PC-3 (cell line): ENCODE data around the gene TAF1B. TPM values are rescaled to one million over a fixed set of nuclear protein-coding genes. Genes with fewer than 3 reads are reported as not detected.
"Not testable (repeated sequence)": the region's sequence is repeated elsewhere in the genome, so short reads cannot be mapped to it uniquely, and the experiment has no call there.

Source experiments
- ATAC-seq: fragments of 200-7000 bp; cut with Tn5 transposase; 2 replicates; pipeline ENCODE4 v1.9.1; 2020; ENCODE audit warnings: mild to moderate bottlenecking, moderate library complexity
- BruUV-seq: library from RNA; stranded (reverse); fragments of 400-500 nt; replicated peaks from 2 replicates; lab custom pipeline; 2021; lab: Mats Ljungman, UMichigan
- CTCF ChIA-PET: fragments of 300-600 bp; sonication (Branson Sonifier 250); formaldehyde crosslinking; loops from one replicate; lab custom pipeline; 2022; ENCODE audit warnings: antibody characterized with exemption; lab: Charles Lee
- POLR2A ChIA-PET: fragments of 300-600 bp; sonication (Branson Sonifier 250); formaldehyde crosslinking; loops from one replicate; lab custom pipeline; 2022; ENCODE audit warnings: antibody characterized with exemption; ENCODE audit not compliant: unreplicated experiment; lab: Charles Lee
- DNase-seq: peaks from one replicate; pipeline ENCODE4 v3.0.0-alpha.2; 2015
- H2AFZ ChIP-seq: fragments of 300-600 bp; sonication (generic); 2 replicates; pipeline ENCODE4 v1.6.0; 2016; ENCODE audit warnings: antibody characterized with exemption, low read length
- H3F3A ChIP-seq: fragments of 300-600 bp; sonication (generic); one replicate; pipeline ENCODE4 v1.6.0; 2017; ENCODE audit warnings: antibody characterized with exemption, low read length, control low read depth, mild to moderate bottlenecking; ENCODE audit not compliant: unreplicated experiment
- H3K27ac ChIP-seq: fragments of 300-600 bp; sonication (generic); 2 replicates; pipeline ENCODE4 v1.5.1; 2016; ENCODE audit warnings: mild to moderate bottlenecking, low read length
- H3K27me3 ChIP-seq: fragments of 300-600 bp; sonication (generic); 2 replicates; pipeline ENCODE4 v1.6.1; 2016; ENCODE audit warnings: low read length, mixed read lengths
- H3K36me3 ChIP-seq: fragments of 300-600 bp; sonication (generic); 2 replicates; pipeline ENCODE4 v1.6.1; 2016; ENCODE audit warnings: low read depth, mixed run types, low read length, mixed read lengths
- H3K4me1 ChIP-seq: fragments of 300-600 bp; sonication (generic); 2 replicates; pipeline ENCODE4 v1.5.1; 2016; ENCODE audit warnings: low read length; ENCODE audit not compliant: insufficient read depth
- H3K4me2 ChIP-seq: fragments of 300-600 bp; sonication (generic); 2 replicates; pipeline ENCODE4 v1.6.0; 2016; ENCODE audit warnings: low read length
- H3K4me3 ChIP-seq: fragments of 300-600 bp; sonication (generic); 2 replicates; pipeline ENCODE4 v1.5.1; 2016; ENCODE audit warnings: mild to moderate bottlenecking, low read length, mixed read lengths
- H3K79me2 ChIP-seq: fragments of 300-600 bp; sonication (generic); 2 replicates; pipeline ENCODE4 v1.6.1; 2017; ENCODE audit warnings: low read length, mixed read lengths
- H3K9ac ChIP-seq: fragments of 300-600 bp; sonication (generic); 2 replicates; pipeline ENCODE4 v1.6.0; 2016; ENCODE audit warnings: mild to moderate bottlenecking, low read length
- H3K9me2 ChIP-seq: fragments of 300-600 bp; sonication (generic); replicated peaks from 2 replicates; pipeline ENCODE4 v1.6.1; 2016; ENCODE audit warnings: mixed run types, low read length, mixed read lengths
- H3K9me3 ChIP-seq: fragments of 300-600 bp; sonication (generic); 2 replicates; pipeline ENCODE4 v1.6.1; 2016; ENCODE audit warnings: low read length, mixed read lengths
- H4K20me1 ChIP-seq: fragments of 300-600 bp; sonication (generic); 2 replicates; pipeline ENCODE4 v1.6.1; 2016; ENCODE audit warnings: low read length, mixed read lengths
- CTCF ChIP-seq: fragments of 300-600 bp; sonication (generic); conservative IDR thresholded peaks from 2 replicates; pipeline ENCODE4 v1.5.1; 2017; ENCODE audit warnings: antibody characterized with exemption, low read depth, mild to moderate bottlenecking, low read length
- EZH2 ChIP-seq: fragments of 300-600 bp; sonication (generic); IDR thresholded peaks from one replicate; pipeline ENCODE4 v1.6.1; 2017; ENCODE audit warnings: antibody characterized with exemption, mild to moderate bottlenecking, low read length; ENCODE audit not compliant: unreplicated experiment
- EZH2phosphoT487 ChIP-seq: fragments of 300-600 bp; sonication (generic); IDR thresholded peaks from 2 replicates; pipeline ENCODE4 v1.6.1; 2018; ENCODE audit warnings: mild to moderate bottlenecking, antibody characterized with exemption, low read length, borderline replicate concordance
- intact Hi-C: fragments of 100-400 bp; cut with micrococcal nuclease; formaldehyde crosslinking; loops from 2 replicates; pipeline ENCODE4 v1.9.0; 2023
- total RNA-seq: library from RNA; depleted of rRNA; stranded (reverse); fragments of >200 nt; gene quantifications from 2 replicates; pipeline ENCODE4 v1.2.3, GENCODE V29; 2014

Gene TAF1B
- total RNA-seq, 1 experiment from 2014 or later, result 39.5 TPM

GRCh38 chr2:9918275-9918674 is 75.0 kb downstream of the TAF1B start:
- TF ChIP-seq EZH2phosphoT487, result no peak
- H3K9ac ChIP-seq, result no peak overlapping the region
- DNase-seq, result no peak
- no peaks in the 10 kb centered on the region for H3K27me3 ChIP-seq
- CTCF ChIA-PET, result no interaction called here
- H3K36me3 ChIP-seq, result peaks cover 25% of the 10 kb centered on the region
- H3K9me2 ChIP-seq, result no peaks in the 10 kb centered on the region
- no peak overlapping the region for H2AFZ ChIP-seq
- POLR2A ChIA-PET, result no interaction called here
- H3K4me2 ChIP-seq, result no peak overlapping the region
- H3K27ac ChIP-seq, result no peak overlapping the region
- no peaks in the 10 kb centered on the region for H3K79me2 ChIP-seq
- H3K4me3 ChIP-seq, result no peak overlapping the region
- H4K20me1 ChIP-seq, result no peaks in the 10 kb centered on the region
- intact Hi-C loops, result no loop called here
- no peak for ATAC-seq
- peaks cover 11% of the 10 kb centered on the region for H3K4me1 ChIP-seq
- H3F3A ChIP-seq, result no peaks in the 10 kb centered on the region
- no TSS peak for BruUV-seq
- H3K9me3 ChIP-seq, result no peaks in the 10 kb centered on the region

GRCh38 chr2:9919512-9919911 is 76.2 kb downstream of the TAF1B start:
- H3K4me2 ChIP-seq, result no peak overlapping the region
- peaks cover 22% of the 10 kb centered on the region for H3K36me3 ChIP-seq
- H3F3A ChIP-seq, result no peaks in the 10 kb centered on the region
- no TSS peak for BruUV-seq
- TF ChIP-seq EZH2phosphoT487, result no peak
- TF ChIP-seq CTCF, result no peak
- TF ChIP-seq EZH2, result no peak
- CTCF ChIA-PET, result no interaction called here
- intact Hi-C loops, result no loop called here
- DNase-seq (no peak), ATAC-seq (no peak)
- no peaks in the 10 kb centered on the region for H3K79me2 ChIP-seq
- H4K20me1 ChIP-seq, result no peaks in the 10 kb centered on the region
- H3K27ac ChIP-seq, result no peak overlapping the region
- peaks cover 6% of the 10 kb centered on the region for H3K4me1 ChIP-seq
- no peak overlapping the region for H2AFZ ChIP-seq
- no peak overlapping the region for H3K4me3 ChIP-seq
- POLR2A ChIA-PET, result no interaction called here
- no peak overlapping the region for H3K9ac ChIP-seq
- no peaks in the 10 kb centered on the region for H3K9me2 ChIP-seq
- H3K9me3 ChIP-seq, result no peaks in the 10 kb centered on the region
- no peaks in the 10 kb centered on the region for H3K27me3 ChIP-seq

GRCh38 chr2:9927020-9927419 is 83.7 kb downstream of the TAF1B start:
- H3K9me3 ChIP-seq, ATAC-seq, H3K4me2 ChIP-seq, BruUV-seq, H3F3A ChIP-seq, H3K27ac ChIP-seq, H2AFZ ChIP-seq, H3K4me3 ChIP-seq, H3K79me2 ChIP-seq, H3K27me3 ChIP-seq, H4K20me1 ChIP-seq, H3K9ac ChIP-seq, DNase-seq, POLR2A ChIA-PET, H3K4me1 ChIP-seq, CTCF ChIA-PET, intact Hi-C loops, H3K36me3 ChIP-seq, H3K9me2 ChIP-seq: not testable (repeated sequence)

GRCh38 chr2:9937258-9937657 is 94.0 kb downstream of the TAF1B start:
- DNase-seq (no peak), ATAC-seq (no peak)
- POLR2A ChIA-PET, result no interaction called here
- intact Hi-C loops, result no loop called here
- H3K4me3 ChIP-seq, result no peak overlapping the region
- no peaks in the 10 kb centered on the region for H3K9me3 ChIP-seq
- no peak overlapping the region for H3K4me2 ChIP-seq
- H4K20me1 ChIP-seq, result no peaks in the 10 kb centered on the region
- no peak overlapping the region for H3K9ac ChIP-seq
- BruUV-seq, result no TSS peak
- CTCF ChIA-PET, result interaction anchor here (0.5 kb wide), 1 partner anchor 39 kb away, joined by 5 read pairs; no protein-coding TSS in a partner anchor
- no peak overlapping the region for H2AFZ ChIP-seq
- TF ChIP-seq CTCF (no peak), EZH2 (no peak), EZH2phosphoT487 (no peak)
- no peaks in the 10 kb centered on the region for H3K9me2 ChIP-seq
- no peaks in the 10 kb centered on the region; the same call in 1 of the 2 replicates for H3K36me3 ChIP-seq
- no peaks in the 10 kb centered on the region for H3K79me2 ChIP-seq
- no peaks in the 10 kb centered on the region for H3F3A ChIP-seq
- peaks cover 29% of the 10 kb centered on the region for H3K4me1 ChIP-seq
- no peaks in the 10 kb centered on the region for H3K27me3 ChIP-seq
- no peak overlapping the region for H3K27ac ChIP-seq
